Ovary (tissue), 9 donors: ENCODE results near the gene COG5. TPM values are rescaled to one million over a fixed set of nuclear protein-coding genes. Genes with fewer than 3 reads are reported as not detected.

Experiments used
- DNase-seq, 5 donors: peaks; one replicate each; pipeline ENCODE4 v3.0.0-alpha.2; 2019 to 2020
- H3K27ac ChIP-seq, 2 donors: fragments of 200-600 bp; one replicate each; pipeline versions ENCODE4 v1.5.1 to v1.8.0; 2019 to 2022
- H3K27me3 ChIP-seq: fragments of 200-600 bp; one replicate; pipeline ENCODE4 v1.8.0; 2022
- H3K36me3 ChIP-seq: fragments of 200-600 bp; sonication (generic); one replicate; pipeline ENCODE4 v1.5.1; 2019
- H3K4me1 ChIP-seq: one replicate; pipeline ENCODE4 v1.8.1; 2013; ENCODE audit warnings: mild to moderate bottlenecking, moderate library complexity; ENCODE audit not compliant: insufficient read depth
- H3K4me3 ChIP-seq: fragments of 200-600 bp; sonication (generic); one replicate; pipeline ENCODE4 v1.5.1; 2017
- H3K9me3 ChIP-seq, 2 donors: fragments of 200-600 bp in 1 of 2; sonication (generic) in 1 of 2; one replicate each; pipeline versions ENCODE4 v1.5.1 to v1.8.1; 2013 to 2019; ENCODE audit warnings: mild to moderate bottlenecking in 1 of 2, moderate library complexity in 1 of 2
- EP300 ChIP-seq: sonication (generic); formaldehyde crosslinking; IDR thresholded peaks from one replicate; pipeline ENCODE4 v1.6.1; 2017; ENCODE audit warnings: antibody characterized with exemption
- POLR2A ChIP-seq: fragments of 450-650 bp; IDR thresholded peaks from one replicate; pipeline ENCODE4 v1.6.1; 2017; ENCODE audit warnings: antibody characterized with exemption, mild to moderate bottlenecking, moderate library complexity
- WGBS, 3 donors: extraction: QIAGEN DNeasy Blood & Tissue Kit in 1 of 3; methylation state at CpG; one replicate each; pipeline versions ENCODE4 v1.1.5 to v1.1.7; 2013 to 2017; 5-methylcytosine and 5-hydroxymethylcytosine counted together
- intact Hi-C, 4 donors: fragments of 100-400 bp; cut with DNase I; formaldehyde crosslinking; loops; one replicate each; pipeline versions ENCODE4 v1.11.0 to v1.15.1; 2022 to 2023
- polyA plus RNA-seq, 2 donors: library from polyadenylated mRNA; stranded (reverse); fragments of 200-250 nt in 1 of 2; fragments of 350-450 nt in 1 of 2; fragmentation: Illumina TruSeq in 1 of 2; extraction: RNeasy Lipid Tissue Mini Kit (QIAGEN cat#74804) in 1 of 2; gene quantifications; one replicate each; pipeline ENCODE4 v1.2.3, GENCODE V29; 2013 to 2014
- total RNA-seq, 7 donors: library from RNA; depleted of rRNA in 2 of 7; stranded (reverse); fragments of >200 nt in 2 of 7; fragmentation: NEBNext Ultra II Directional in 3 of 7; extraction: Animal tissue kit (Norgen Biotek cat#: 25700) in 3 of 7; gene quantifications; one replicate each; pipeline versions ENCODE4 v1.1.0 to v1.2.4, GENCODE V29; 2016 to 2023
- TF ChIP-seq, protein P1 (sequence below), 3 donors: fragments of 450-650 bp in 2 of 3; fragments of 200-600 bp in 1 of 3; IDR thresholded peaks; one replicate each; pipeline versions ENCODE4 v1.5.1 to v1.8.0; 2016 to 2022; ENCODE audit warnings: antibody characterized with exemption in 3 of 3, mild to moderate bottlenecking in 1 of 3
- donor health status: DM: no; HTN: no; CAD: no; lungs with moderate emphysema.
- donor health status: DM: no; HTN: no; CAD: no.
- donor health status: Bipolar disorder and iron deficiency.
- donor health status: DM: yes; HTN: yes; CAD: no.
- donor health status: DM: no; HTN: no; CAD: no.
- donor health status: DM: yes; HTN: yes; CAD: no.

Gene COG5
- total and polyA plus RNA-seq, 9 donors: 10.3 to 49.7 (median 37.6) TPM

DNA sequence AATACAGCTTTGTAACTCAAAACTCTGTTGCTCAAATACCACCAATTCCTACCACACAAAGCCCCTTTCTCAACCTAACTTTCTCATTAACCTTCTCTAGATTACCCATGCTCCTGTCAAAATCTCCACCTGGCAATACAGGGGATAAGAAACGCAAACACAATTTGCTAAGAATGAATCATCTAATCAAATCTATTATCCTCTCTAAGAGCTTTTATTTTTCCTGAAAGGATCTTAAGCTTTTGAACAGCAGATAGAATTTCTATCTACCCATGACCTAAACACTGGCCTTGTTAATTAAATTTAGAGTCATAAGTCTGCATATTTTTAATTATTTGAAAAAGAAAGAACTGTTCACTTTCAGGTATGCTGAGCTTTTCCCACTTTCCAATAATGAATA, 296.6 kb downstream of the COG5 start:
- 90 to 97% (median 91%) methylated on average over 1 of the region's 1 CpG for WGBS, 3 donors
- Histone ChIP-seq H3K4me1 (no peaks in the 10 kb centered on the region), H3K4me3 (no peak overlapping the region), H3K36me3 (no peaks in the 10 kb centered on the region), H3K9me3 (no peaks in the 10 kb centered on the region), H3K27ac (no peak overlapping the region), H3K27me3 (no peaks in the 10 kb centered on the region)
- TF ChIP-seq EP300 (no peak), POLR2A (no peak)
- TF ChIP-seq, protein P1, sequence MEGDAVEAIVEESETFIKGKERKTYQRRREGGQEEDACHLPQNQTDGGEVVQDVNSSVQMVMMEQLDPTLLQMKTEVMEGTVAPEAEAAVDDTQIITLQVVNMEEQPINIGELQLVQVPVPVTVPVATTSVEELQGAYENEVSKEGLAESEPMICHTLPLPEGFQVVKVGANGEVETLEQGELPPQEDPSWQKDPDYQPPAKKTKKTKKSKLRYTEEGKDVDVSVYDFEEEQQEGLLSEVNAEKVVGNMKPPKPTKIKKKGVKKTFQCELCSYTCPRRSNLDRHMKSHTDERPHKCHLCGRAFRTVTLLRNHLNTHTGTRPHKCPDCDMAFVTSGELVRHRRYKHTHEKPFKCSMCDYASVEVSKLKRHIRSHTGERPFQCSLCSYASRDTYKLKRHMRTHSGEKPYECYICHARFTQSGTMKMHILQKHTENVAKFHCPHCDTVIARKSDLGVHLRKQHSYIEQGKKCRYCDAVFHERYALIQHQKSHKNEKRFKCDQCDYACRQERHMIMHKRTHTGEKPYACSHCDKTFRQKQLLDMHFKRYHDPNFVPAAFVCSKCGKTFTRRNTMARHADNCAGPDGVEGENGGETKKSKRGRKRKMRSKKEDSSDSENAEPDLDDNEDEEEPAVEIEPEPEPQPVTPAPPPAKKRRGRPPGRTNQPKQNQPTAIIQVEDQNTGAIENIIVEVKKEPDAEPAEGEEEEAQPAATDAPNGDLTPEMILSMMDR (IDR thresholded peaks at IDR 0.05): no peak
- intact Hi-C loops: no loop called here
- DNase-seq: no peak

- Histone ChIP-seq H3K9me3 (no peaks in the 10 kb centered on the region), H3K4me1 (no peaks in the 10 kb centered on the region), H3K36me3 (no peaks in the 10 kb centered on the region), H3K4me3 (no peak overlapping the region), H3K27ac (no peak overlapping the region), H3K27me3 (no peaks in the 10 kb centered on the region)
- DNase-seq: no peak
- TF ChIP-seq, protein P1 (IDR thresholded peaks at IDR 0.05): no peak
- TF ChIP-seq EP300 (no peak), POLR2A (no peak)
- intact Hi-C loops: no loop called here
Observed at GRCh38 chr7:107264723-107265122, 299.0 kb downstream of the COG5 start.

DNA sequence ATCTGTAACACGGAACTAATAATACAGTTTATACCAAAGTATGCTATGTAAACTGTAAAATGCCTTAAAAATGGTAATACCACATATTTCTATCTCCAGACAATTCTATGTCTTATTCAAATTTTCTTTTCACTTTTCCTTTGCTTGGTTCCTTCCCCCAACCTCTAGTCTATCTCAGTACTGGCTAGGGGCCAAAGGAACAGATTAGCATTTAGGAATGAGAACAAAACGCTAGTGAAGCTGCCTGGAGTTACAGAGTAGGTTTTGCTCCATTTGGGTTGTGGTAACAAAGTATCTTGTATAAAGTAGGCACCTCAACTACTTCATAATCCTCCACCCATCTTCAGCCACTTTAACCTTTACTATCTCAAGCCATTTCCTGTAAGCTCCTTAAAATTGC, 300.9 kb downstream of the COG5 start:
- Histone ChIP-seq H3K4me1 (no peaks in the 10 kb centered on the region), H3K36me3 (no peaks in the 10 kb centered on the region), H3K9me3 (no peaks in the 10 kb centered on the region), H3K27me3 (no peaks in the 10 kb centered on the region), H3K27ac (no peak overlapping the region), H3K4me3 (no peak overlapping the region)
- TF ChIP-seq, protein P1 (IDR thresholded peaks at IDR 0.05): no peak
- TF ChIP-seq EP300 (no peak), POLR2A (no peak)
- 53 to 59% (median 53%) methylated on average over 2 of the region's 2 CpGs for WGBS, 3 donors
- DNase-seq: no peak
- intact Hi-C loops: no loop called here

DNA sequence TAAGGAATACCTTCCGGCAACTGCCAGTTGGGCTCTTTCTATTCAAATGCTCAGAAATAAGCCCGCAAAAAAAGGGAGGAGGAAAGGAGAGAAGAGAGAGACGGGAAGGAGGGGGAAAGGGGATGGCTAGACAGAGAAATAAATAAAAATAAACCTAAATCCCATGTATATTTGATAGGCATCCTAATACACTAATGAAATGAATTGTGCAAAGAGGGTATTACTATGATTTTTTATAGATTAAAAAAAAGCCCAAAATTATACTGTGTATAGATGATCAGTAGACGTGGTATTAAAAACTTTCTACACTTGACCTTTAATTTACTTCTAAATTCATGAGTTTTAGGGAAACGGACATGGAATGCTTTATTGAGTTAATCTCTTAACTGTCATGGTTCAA, 305.0 kb downstream of the COG5 start:
- 94 to 98% (median 95%) methylated on average over 5 of the region's 5 CpGs for WGBS, 3 donors
- no peaks in the 10 kb centered on the region for H3K4me1 ChIP-seq
- no peaks in the 10 kb centered on the region for H3K36me3 ChIP-seq
- no peak for DNase-seq
- no peaks in the 10 kb centered on the region for H3K9me3 ChIP-seq
- H3K4me3 ChIP-seq: no peak overlapping the region
- intact Hi-C loops: no loop called here
- TF ChIP-seq, protein P1 (IDR thresholded peaks at IDR 0.05): no peak
- TF ChIP-seq EP300 (no peak), POLR2A (no peak)
- no peak overlapping the region for H3K27ac ChIP-seq
- H3K27me3 ChIP-seq: no peaks in the 10 kb centered on the region

GRCh38 chr7:107255602-107256001, 308.1 kb downstream of the COG5 start:
- 93 to 95% (median 95%) methylated on average over 4 of the region's 4 CpGs for WGBS, 3 donors
- no peaks in the 10 kb centered on the region for H3K36me3 ChIP-seq
- TF ChIP-seq, protein P1 (IDR thresholded peaks at IDR 0.05): no peak
- TF ChIP-seq EP300: no peak
- TF ChIP-seq POLR2A: no peak
- intact Hi-C loops: no loop called here
- no peaks in the 10 kb centered on the region for H3K4me1 ChIP-seq
- H3K27ac ChIP-seq: no peak overlapping the region
- H3K27me3 ChIP-seq: no peaks in the 10 kb centered on the region
- no peaks in the 10 kb centered on the region for H3K9me3 ChIP-seq
- no peak overlapping the region for H3K4me3 ChIP-seq
- DNase-seq: no peak
